ENCODE results near the gene UVSSA.
"Not testable (repeated sequence)": the region's sequence is repeated elsewhere in the genome, so short reads cannot be mapped to it uniquely, and the experiment has no call there.

UVSSA gene

DNA sequence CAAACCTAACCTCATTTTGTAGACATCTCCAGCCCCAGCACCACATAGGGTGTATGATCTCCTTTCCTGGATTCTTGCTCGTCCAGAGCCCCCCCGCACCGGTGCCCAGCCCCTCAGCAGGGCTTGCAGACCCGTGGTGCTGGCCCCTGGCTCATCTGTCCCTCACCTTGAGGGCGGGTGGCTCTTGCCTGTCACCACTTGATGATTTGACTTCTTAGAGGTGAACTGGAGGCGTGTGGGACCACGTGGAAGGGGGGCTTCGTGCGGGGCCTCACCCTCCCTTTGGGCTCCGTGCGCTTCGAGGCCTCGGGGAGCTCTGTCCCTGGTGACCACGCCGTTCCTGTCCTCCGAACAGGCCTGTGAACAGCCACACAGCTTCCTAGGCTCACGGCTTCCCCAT lies 15.5 kb downstream of the UVSSA start:
- in situ Hi-C loops (cut with MboI; ENCODE audit: low sequenced_read_pairs) = no loop called here

DNA sequence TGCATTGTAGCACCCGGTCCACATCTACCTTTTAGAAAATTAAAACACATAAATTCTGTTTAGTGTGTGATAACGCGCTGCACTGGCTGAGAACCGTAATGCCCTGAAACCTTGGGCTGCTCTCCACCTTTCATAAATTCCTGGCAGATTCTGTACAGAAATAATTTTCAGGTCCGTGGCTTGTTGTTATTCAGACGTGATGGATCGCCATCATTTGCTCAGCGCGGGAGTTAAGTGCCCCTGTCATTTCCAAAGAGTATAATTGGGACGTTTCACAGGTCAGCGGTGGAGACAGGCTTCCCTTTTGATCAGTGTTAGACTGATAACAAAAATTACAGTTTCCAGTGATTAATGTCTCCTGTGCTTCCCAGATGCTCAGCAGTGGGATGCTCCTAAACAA lies 16.5 kb downstream of the UVSSA start:
- in situ Hi-C loops (cut with MboI; ENCODE audit: low sequenced_read_pairs) = no loop called here

DNA sequence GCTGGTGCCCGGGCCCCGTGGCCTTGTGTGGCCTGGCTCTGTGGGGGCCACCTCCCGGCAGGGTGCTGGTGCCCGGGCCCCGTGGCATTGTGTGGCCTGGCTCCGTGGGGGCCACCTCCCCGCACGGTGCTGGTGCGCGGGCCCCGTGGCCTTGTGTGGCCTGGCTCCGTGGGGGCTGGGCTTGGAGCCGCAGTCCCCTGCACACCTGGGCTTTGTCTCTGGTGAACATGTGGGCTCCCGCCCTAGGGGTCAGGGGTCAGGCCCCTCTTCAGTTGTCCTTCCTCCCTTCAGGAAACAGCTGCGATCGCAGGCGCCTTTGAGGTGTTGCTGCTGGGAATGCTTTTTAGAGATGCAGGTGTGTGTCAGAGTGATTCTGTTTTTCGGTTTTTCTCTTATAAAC lies 17.2 kb downstream of the UVSSA start:
- in situ Hi-C loops (cut with MboI; ENCODE audit: low sequenced_read_pairs) = no loop called here

DNA sequence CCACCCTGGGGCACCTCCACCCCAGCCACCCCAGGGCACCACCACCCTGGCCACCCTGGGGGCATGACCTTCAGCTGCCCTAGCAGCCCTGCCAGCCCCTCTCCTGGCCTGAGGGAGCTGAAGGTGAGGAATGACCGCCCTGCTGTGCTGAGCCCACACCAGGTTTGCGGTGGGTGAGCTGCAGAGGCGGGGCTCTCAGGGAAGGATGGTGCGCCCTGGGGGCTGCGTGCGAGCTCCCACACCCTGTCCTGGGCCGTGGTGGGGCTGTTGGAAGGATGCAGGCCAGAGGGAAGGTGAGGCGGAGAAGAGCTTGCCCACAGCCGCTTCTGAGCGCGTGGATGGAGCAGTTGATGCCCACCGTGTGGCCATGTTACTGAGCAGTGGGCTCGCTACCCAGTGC lies 17.7 kb downstream of the UVSSA start:
- in situ Hi-C loops (cut with MboI; ENCODE audit: low sequenced_read_pairs) = no loop called here

DNA sequence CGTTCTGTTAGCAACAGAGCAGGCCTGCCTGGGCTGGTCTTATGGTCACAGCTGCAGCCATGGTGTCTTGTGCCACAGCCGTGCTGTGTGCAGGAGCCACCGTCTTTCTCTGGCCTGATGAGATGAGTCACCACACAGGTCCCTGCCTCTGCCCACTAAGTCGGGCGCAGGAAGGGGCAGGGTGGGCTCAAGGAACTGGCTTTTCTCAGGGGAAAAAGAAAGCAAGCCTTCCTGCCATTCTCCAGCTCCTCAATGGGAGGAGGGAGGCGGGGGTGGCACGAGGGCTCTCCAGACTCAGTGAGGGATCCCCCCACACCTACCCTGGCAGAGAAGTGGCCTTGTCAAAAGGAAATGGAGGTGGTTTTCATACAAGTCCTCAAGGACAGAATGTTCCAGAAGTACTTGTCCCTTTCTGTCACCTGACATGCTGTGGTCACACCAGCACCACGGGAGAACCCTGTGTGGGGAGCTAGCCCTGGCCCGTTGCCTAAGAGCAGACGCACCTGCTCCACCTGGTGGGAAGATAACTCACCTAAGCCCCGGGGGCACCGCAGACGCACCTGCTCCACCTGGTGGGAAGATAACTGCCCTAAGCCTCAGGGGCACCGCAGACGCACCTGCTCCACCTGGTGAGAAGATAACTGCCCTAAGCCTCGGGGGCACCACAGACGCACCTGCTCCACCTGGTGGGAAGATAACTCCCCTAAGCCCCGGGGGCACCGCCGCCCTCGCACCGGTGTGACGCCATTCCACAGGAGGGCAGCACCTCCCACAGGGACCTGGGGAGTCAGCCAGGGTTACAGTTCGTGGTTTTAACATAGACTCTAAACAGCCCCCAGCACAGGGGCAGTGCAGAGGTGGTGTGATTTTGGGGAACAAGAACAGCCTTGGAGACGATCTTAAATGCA lies 18.5 kb downstream of the UVSSA start:
- in situ Hi-C loops (cut with MboI; ENCODE audit: low sequenced_read_pairs) = no loop called here

DNA sequence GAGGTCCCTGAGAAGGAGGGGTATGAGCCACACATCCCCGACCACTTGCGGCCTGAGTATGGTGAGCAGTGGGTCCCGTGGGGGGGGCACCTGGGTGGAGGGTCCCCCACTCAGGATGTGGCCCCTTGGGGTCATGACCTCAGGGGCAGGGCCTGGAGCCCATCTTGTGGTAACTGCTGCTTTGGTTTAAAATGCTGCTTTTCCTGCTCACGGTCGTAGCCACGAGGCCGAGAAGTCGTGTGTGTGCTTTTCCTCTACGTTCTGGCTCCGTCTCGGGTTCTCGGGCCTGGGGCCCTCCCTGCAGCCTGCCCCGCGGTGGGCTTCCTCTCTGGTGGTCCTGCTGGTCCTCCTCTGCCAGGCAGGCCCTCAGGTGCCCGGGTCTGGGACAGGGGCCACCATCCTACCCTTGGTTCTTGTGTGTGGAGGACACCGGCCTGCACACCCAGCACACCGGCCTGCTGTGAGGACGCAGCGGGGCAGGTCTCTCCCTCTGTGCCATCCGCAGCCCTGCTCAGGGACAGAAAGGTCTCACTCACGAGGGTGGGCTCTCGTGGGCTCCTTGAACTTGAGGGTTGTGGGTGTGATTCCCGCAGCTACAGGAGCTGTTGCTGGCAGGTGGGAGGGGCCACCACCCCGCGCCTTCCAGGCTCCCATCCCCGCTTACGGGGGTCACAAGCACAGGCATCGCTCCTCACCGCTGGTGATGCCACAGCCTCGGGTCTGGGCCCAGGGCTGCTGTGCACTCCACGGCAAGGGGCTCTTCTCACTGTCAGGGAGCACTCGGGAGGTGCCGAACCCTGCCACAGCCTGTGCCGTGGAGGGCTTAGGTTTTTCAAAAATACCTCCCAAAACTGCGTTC lies 19.6 kb downstream of the UVSSA start:
- in situ Hi-C loops (cut with MboI; ENCODE audit: low sequenced_read_pairs) = no loop called here

DNA sequence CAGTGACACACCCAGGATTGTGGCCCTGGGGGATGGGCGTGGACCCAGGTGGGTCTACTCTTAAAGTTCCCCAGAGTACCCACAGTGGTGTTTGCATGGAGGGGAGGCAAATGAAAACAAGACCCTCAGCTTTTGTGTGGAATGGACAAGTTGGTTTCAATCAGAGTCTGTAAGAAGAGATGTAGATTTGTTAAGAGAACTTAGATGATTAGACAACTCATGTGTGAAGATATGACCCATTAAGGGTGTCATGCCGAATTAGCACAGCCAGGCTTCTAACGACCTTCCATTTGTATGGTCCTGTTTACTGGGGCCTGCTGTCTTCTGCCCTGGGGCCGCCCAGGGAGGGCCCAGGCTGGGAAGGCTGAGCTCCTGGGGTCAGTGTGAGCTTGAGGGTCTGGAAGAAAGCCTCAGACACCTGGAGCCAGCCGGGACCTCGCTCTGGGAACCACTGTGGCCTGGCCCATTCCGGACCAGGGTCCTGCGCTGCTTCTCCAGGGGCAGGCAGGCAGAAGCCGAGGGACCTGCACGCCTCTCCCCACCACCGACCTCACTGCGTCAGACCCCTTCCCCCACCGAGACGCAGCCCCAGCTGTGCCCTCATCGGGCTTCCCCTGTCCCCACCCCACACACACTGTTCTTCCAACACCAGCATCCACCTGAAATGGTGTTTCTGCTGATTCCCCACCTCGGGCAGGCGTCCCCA lies 20.4 kb downstream of the UVSSA start:
- in situ Hi-C loops (cut with MboI; ENCODE audit: low sequenced_read_pairs) = no loop called here

DNA sequence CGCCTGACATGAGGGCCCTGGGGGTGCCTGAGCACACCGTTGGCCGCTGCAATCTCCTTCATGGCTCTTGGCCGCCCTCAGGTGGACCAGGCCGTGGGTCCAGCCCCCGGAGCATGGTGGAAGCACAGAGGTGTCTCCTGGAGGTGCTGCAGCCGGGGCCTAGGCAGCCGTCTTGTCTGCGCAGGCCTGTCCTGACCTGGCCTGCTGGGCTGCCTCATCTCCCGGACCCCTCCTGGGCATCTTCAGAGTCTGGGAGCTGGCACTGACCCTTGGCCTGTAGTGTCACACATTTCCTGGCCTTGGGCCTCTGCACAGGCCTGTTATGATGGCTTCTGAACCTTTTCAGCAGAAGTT lies 20.9 kb downstream of the UVSSA start:
- in situ Hi-C loops (cut with MboI; ENCODE audit: low sequenced_read_pairs) = no loop called here

DNA sequence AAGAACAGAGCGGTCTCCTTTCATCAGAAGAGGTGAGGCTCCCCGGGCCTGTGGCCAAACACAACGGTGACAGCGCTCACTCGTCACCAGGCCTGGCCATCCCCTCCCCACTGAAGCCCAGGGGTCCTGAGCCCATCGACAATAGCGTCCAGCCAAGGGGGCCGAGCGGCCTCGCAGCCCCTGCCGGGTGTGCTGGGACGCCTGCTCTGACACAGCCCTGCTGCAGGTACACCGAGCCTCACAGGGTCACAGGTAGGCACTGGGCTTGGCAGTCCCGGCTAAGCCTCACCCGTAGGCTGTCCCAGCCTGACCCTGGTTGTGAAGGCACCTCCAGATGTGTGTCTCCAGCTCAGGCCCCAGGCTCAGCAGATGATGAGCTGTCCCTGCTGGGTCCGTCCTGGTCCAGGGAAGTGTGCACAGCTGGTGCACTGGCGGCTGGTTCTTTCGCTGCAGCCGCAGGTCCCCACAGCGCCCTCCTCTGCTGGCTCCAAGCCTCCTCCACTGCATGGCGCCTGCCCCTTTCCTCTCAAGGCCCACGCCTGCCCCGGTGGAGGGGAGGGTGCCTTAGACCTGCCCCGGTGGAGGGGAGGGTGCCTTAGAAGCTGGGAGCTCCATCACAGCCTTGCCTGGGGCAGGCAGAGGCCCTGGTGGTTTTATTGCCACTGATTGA lies 21.5 kb downstream of the UVSSA start:
- in situ Hi-C loops (cut with MboI; ENCODE audit: low sequenced_read_pairs) = no loop called here

DNA sequence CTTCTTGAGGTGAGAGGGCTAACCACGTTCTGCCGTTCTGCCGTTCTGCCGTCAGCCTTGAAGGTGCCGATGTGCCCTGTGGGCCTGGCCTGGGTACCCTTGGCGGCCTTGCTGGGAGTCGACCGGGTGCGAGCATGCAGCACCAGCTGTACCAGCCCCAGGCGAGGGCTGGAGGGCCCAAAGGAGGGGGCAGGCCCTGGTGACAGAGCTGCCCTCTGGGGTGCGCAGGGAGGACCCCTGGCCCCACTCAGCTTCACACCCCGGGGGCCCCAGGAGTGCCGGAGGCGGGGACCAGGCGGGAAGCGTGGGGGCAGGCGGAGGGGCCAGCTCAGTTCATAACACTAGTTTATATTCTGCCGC lies 22.1 kb downstream of the UVSSA start:
- in situ Hi-C loops (cut with MboI; ENCODE audit: low sequenced_read_pairs) = no loop called here

DNA sequence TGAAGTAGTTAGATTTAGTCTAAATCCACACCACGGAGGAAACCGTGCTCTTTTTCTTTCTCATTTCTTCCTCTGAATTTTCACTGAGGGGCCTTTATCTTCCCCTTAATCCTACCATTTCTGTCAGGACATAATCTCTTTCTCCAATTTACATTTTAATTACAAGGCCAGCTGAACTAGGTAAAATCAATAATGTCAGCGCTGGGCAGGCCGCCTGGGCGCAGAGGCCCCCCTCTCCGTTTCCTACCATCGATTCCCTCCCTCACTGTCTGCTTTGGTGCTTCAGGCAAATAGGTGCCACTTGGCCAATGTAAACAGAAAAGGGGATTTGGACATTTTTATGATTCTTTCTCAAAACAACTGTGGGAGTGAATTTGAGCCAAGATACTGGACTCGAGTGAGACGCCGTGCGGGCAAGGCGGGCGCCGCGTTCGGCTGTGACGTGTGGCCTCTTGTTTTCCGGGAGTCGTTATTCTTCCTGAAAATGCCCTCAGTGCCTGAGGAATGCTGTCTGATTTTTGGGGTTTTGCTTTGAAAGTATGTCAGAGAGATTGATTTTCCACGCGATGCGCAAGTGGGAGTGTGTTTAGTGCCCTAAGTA lies 22.6 kb downstream of the UVSSA start:
- in situ Hi-C loops (cut with MboI; ENCODE audit: low sequenced_read_pairs) = no loop called here

DNA sequence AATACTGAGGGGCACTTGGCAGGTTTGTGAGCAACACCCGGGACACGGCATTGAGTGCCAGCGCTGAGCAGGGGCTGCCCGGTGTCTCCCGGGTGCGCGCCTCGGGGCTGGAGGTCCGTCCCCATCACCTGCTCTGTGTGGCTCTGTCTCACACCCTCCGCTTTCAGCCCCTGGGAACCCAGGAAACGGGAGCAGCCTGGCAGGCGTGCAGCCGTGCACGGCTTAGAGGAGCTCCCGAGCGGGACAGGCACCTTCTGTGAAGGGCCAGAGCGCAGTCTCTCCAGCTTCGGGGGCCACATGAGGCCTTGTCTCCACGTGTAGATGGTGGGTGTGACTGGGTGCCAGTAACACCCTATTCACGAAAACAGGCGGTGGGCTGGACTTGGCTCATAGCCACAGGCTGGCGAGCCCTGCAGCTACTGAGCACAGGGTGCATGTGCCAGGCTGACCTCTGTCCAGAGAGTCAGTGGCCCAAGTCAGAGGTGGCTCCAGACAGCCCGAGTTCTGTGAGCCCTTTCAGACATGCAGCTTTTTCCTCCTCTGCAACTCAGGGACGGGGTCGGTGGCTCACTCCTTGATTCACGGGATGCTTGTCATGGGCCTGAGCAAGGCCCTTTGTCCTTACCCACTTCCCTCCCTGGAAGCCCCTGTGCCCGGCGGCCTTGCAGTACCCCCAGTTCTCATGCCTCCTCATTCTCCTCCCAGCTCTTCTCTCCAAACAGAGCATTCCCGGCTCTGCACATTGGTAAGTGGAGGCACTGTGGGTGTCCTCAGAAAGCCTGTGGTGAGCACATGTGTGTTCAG lies 23.5 kb downstream of the UVSSA start:
- in situ Hi-C loops (cut with MboI; ENCODE audit: low sequenced_read_pairs) = no loop called here

DNA sequence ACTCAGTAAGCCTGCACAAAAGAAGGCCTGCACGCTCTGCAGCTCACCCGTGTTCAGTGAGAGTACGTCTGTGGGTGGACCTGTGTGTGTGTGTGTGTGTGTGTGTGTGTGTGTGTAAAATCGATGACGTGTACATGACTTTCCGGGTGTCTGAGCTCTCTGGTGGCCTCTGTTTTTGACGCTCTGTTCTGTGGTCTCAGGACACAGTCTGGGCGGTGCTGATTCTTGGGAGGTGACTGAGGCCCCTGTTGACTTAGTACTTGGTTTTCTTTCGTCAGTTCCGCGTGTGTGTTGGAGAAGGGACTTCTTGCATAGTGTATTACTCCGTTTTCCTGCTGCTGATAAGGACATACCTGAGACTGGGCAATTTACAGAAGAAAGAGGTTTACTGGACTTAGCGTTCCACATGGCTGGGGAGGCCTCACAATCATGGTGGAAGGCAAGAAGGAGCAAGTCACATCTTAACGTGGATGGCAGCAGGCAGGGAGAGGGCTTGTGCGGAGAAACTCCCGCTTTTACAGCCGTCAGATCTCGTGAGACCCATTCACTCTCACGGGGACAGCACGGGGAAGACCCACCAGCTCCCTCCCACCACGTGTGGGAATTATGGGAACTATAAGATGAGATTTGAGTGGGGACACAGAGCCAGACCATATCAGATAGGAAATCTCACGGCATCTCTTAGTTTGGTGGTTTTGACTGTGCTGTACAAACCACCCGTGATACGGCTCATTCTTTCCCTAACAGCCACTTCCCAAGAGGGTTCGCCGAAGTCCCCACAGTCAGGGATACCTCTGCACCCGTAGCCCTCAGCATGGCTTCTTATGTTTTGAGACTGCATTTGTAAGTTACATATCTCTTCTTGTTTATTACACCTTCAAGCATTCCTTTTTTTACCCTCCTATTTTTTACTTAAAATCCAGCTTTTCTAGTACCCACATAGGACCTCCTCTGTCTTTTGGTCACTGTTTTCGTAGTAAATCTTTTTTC lies 24.5 kb downstream of the UVSSA start:
- in situ Hi-C loops (cut with MboI; ENCODE audit: low sequenced_read_pairs) = no loop called here

DNA sequence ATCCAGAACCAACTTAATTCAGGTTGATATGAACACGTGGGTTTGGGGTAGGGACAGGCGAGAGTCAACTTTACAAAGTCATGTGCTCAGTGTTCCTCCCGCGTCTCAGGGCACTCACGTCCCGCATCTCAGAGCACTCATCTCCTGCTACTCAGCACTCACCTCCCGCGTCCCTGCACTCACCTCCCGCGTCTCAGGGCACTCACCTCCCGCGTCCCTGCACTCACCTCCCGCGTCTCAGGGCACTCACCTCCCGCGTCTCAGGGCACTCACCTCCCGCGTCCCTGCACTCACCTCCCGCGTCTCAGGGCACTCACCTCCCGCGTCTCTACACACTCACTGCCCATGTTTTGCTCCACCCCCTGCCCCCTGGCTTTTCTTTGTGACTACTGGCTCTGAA lies 25.6 kb downstream of the UVSSA start:
- in situ Hi-C loops (cut with MboI; ENCODE audit: low sequenced_read_pairs) = not testable (repeated sequence)

DNA sequence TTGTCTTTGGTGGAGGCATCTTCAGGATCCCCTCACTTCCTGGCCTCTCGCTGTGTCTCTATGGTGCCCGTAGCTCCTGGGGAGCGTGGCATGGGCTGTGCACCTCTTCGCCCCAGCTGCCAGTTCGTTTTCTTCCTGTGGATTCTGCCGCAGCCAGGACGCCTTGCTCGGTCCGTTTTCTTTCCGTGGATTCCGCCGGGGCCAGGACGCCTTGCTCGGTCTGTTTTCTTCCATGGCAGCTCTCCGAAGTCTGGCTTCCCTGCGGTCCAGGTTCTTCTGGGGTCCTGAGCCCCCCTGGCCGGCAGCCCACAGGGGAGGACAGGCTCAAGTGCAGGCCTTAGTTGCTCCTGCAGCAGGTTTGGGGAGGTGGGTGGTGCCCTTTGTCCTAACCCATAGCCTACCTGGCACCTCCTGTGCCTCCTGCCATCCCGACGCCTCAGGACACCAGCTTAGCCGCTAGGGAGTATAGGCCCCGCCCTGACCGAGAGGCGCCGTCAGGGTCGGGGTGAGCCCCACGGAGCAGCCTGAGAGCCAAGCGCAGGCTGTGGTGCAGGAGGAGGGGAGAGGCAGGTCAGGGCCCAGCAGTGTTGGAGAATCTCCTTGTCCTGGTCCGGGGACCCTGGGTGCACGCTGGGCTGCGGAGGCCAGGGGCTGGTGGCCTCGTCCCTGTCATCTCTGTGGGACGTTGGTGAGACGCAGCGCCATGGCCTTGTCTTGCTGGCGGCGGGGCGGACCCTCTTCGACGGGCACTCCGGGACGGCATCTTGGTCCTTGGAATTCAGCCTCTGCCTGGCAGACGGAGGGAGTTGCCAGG lies 27.1 kb downstream of the UVSSA start:
- in situ Hi-C loops (cut with MboI; ENCODE audit: low sequenced_read_pairs) = no loop called here

DNA sequence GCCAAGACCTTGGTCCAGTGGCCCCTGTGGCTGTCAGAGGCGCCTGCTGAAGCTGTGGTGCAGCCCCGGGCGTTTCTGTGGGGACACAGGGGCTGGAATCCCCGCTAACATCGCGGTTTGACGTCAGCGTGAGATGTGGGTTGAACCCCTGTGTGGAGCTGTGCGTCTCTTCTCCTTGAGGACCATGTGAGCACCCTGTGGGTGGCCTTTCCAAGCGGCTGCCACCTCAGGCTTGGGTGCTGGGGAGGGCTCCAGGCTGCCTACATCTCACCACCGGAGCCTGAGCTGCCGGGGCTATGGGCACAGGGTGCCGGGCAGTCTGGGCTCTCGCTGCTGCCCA lies 27.7 kb downstream of the UVSSA start:
- in situ Hi-C loops (cut with MboI; ENCODE audit: low sequenced_read_pairs) = no loop called here

DNA sequence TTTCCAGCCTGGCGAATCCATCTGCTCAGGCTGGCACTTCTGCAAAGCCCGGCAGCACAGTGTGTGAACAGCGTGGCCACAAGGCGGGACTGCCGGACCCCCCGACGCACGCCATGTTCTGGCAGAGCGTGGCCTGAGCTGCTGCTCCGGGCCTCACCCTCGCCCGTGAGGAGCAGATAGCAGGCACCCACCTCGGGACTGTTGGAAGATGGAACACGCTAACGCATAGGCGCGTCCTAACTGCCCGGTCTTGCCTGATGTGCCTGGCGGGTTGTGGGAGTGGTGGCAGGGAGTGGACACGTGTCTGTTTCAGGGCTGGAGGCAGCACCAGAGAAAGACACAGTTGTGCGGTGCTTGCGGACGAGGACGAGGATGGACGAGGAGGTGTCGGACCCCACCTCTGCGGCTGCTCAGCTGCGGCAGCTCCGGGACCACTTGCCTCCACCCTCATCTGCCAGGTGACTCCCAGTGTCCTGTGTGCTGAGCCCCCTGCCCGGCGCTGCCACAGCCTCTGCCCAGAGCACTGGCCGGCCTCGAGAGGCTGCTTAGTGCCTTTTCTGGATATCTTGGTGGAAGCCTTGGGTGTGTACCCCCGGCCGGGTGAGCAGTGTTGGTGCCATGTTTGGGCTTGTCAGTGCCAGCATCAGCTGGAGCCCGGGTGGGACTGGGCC lies 28.2 kb downstream of the UVSSA start:
- in situ Hi-C loops (cut with MboI; ENCODE audit: low sequenced_read_pairs) = no loop called here

All from hTERT RPE-1 (cell line).